ENCODE data around the gene TTYH1. TPM values are rescaled to one million over a fixed set of nuclear protein-coding genes. Genes with fewer than 3 reads are reported as not detected.

Gene TTYH1
- total RNA-seq, 2 experiments from 2014 or later = not detected

DNA sequence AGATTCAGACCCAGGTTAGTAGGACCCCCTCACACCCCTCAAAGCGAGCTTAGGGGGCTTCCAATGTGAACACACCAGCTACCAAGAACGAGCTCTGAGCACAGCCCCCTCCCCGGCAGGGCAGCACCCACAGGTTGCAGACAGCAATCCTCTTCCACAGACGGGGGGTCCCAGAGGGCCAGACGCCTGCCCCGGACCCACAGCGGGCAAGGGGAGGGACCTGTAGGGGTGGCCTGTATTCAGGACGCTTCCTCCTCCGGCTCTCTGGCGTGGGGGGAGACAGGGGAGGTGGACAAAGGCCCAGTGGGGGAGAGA lies 4.8 kb downstream of the TTYH1 start:
- DNase-seq (no peak), ATAC-seq (ENCODE audit: poor library complexity) (no peak)
- peaks cover 26 to 53% of the 10 kb centered on the region in 2 experiments for H3K27me3 ChIP-seq (ENCODE audit: control insufficient read depth in 1 of 2, insufficient read depth in 2 of 2, low read length in 2 of 2)
- TF ChIP-seq, protein P1, sequence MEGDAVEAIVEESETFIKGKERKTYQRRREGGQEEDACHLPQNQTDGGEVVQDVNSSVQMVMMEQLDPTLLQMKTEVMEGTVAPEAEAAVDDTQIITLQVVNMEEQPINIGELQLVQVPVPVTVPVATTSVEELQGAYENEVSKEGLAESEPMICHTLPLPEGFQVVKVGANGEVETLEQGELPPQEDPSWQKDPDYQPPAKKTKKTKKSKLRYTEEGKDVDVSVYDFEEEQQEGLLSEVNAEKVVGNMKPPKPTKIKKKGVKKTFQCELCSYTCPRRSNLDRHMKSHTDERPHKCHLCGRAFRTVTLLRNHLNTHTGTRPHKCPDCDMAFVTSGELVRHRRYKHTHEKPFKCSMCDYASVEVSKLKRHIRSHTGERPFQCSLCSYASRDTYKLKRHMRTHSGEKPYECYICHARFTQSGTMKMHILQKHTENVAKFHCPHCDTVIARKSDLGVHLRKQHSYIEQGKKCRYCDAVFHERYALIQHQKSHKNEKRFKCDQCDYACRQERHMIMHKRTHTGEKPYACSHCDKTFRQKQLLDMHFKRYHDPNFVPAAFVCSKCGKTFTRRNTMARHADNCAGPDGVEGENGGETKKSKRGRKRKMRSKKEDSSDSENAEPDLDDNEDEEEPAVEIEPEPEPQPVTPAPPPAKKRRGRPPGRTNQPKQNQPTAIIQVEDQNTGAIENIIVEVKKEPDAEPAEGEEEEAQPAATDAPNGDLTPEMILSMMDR (IDR thresholded peaks at IDR 0.05) = no peak
- CTCF ChIA-PET = no interaction called here
- Mint-ChIP-seq H3K4me1 (ENCODE audit: low read depth) (peaks cover 20% of the 10 kb centered on the region), H3K36me3 (ENCODE audit: low read depth) (no peaks in the 10 kb centered on the region), H3K4me3 (no peak overlapping the region), H3K27me3 (peaks cover 57% of the 10 kb centered on the region), H3K9me3 (no peaks in the 10 kb centered on the region), H3K27ac (no peak overlapping the region)
- H3K36me3 ChIP-seq (ENCODE audit: insufficient read depth, low read length) = no peaks in the 10 kb centered on the region
- H3K9me3 ChIP-seq (ENCODE audit: control insufficient read depth in 1 of 2, insufficient read depth in 1 of 2, low read length in 2 of 2) = peaks cover 0 to 15% of the 10 kb centered on the region in 2 experiments
- H3K27ac ChIP-seq (ENCODE audit: low read depth in 1 of 2, low read length in 2 of 2) = no peak overlapping the region
- intact Hi-C loops (cut with DNase I, micrococcal nuclease) = no loop called here
- POLR2A ChIA-PET = interaction anchor here (1.4 kb wide), 1 partner anchor 9 kb away, joined by 3 read pairs; no protein-coding TSS in a partner anchor
- H3K4me1 ChIP-seq (ENCODE audit: insufficient read depth, low read length) = peaks cover 21% of the 10 kb centered on the region
- no peak overlapping the region for H3K4me3 ChIP-seq (ENCODE audit: low read length)

DNA sequence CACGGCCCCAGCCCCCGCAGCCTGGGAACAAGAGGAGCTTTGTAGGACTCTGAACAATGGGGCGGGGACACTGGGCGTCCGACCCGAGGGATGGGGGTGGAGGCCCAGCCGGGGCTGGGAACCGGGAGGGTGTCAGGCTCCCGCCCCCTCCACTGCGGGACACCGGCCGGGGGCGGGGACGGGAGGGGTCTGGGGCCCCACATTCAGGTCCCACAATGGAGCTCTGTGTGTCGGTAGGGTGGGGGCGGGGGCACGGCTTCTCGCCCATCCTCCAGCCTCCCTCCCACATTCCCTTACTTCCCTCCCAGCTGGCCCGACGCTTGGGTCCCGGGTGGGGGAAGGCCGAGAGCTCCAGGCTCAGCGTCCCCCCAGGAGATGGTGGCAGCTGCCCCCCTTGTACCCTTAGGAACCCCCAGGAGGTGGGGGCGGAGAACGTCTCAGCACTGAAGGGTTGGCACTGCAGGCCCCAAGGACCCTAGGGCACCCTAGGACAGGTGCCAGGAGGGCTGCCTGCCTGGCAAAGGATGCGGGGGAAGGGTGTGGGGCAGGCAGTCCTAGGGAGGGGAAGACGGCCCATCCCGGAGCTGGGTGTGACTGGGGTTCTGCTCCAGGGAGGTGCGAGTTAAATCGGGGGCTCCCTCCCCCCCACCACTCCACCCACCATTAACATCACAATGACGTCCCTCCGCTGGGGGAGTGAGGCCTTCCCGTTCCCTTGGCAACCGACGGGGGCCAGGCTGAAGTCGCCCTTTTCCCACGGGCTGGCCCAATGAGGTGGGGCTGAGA lies 5.3 kb downstream of the TTYH1 start:
- Histone ChIP-seq H3K27me3 (ENCODE audit: control insufficient read depth in 1 of 2, insufficient read depth in 2 of 2, low read length in 2 of 2) (peaks cover 23 to 55% of the 10 kb centered on the region in 2 experiments), H3K27ac (ENCODE audit: low read depth in 1 of 2, low read length in 2 of 2) (no peak overlapping the region), H3K4me1 (ENCODE audit: insufficient read depth, low read length) (peaks cover 18% of the 10 kb centered on the region), H3K36me3 (ENCODE audit: insufficient read depth, low read length) (no peaks in the 10 kb centered on the region), H3K4me3 (ENCODE audit: low read length) (no peak overlapping the region), H3K9me3 (ENCODE audit: control insufficient read depth in 1 of 2, insufficient read depth in 1 of 2, low read length in 2 of 2) (peaks cover 0 to 13% of the 10 kb centered on the region in 2 experiments)
- peaks cover 62% of the 10 kb centered on the region for H3K27me3 Mint-ChIP-seq
- intact Hi-C loops (cut with DNase I, micrococcal nuclease) = no loop called here
- DNase-seq = peak in 1 of 14 experiments; percentile 17
- TF ChIP-seq, protein P1 (IDR thresholded peaks at IDR 0.05) = no peak
- H3K4me1 Mint-ChIP-seq (ENCODE audit: low read depth) = peaks cover 20% of the 10 kb centered on the region
- no peaks in the 10 kb centered on the region for H3K36me3 Mint-ChIP-seq (ENCODE audit: low read depth)
- H3K9me3 Mint-ChIP-seq = no peaks in the 10 kb centered on the region
- POLR2A ChIA-PET = interaction anchor here (1.4 kb wide), 1 partner anchor 9 kb away, joined by 3 read pairs; no protein-coding TSS in a partner anchor
- no peak overlapping the region for H3K27ac Mint-ChIP-seq
- ATAC-seq (ENCODE audit: poor library complexity) = no peak
- no peak overlapping the region for H3K4me3 Mint-ChIP-seq
- CTCF ChIA-PET = no interaction called here

DNA sequence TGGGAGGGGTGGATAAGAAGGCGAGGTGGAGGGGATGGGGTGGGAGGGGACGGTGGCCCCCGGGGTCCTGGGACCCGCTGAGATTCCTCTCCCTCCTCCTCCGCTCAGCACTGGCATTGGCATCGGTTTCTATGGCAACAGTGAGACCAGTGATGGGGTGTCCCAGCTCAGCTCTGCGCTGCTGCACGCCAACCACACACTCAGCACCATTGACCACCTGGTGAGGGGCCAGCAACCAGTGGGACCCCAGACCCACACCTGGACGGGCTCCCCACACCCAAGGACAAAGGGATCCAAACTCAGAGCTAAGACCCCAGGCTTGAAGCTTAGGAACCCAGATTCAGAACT lies 5.9 kb downstream of the TTYH1 start:
- no peak overlapping the region for H3K27ac Mint-ChIP-seq
- no peak for DNase-seq
- H3K36me3 Mint-ChIP-seq (ENCODE audit: low read depth) = no peaks in the 10 kb centered on the region
- POLR2A ChIA-PET = interaction anchor here (0.6 kb wide), 1 partner anchor 49 kb away, joined by 3 read pairs; no protein-coding TSS in a partner anchor
- Histone ChIP-seq H3K36me3 (ENCODE audit: insufficient read depth, low read length) (no peaks in the 10 kb centered on the region), H3K27me3 (ENCODE audit: control insufficient read depth in 1 of 2, insufficient read depth in 2 of 2, low read length in 2 of 2) (peaks cover 20 to 49% of the 10 kb centered on the region in 2 experiments), H3K4me3 (ENCODE audit: low read length) (no peak overlapping the region), H3K27ac (ENCODE audit: low read depth in 1 of 2, low read length in 2 of 2) (no peak overlapping the region), H3K4me1 (ENCODE audit: insufficient read depth, low read length) (peaks cover 14% of the 10 kb centered on the region), H3K9me3 (ENCODE audit: control insufficient read depth in 1 of 2, insufficient read depth in 1 of 2, low read length in 2 of 2) (peaks cover 0 to 8% of the 10 kb centered on the region in 2 experiments)
- no peak overlapping the region for H3K4me3 Mint-ChIP-seq
- CTCF ChIA-PET = no interaction called here
- H3K9me3 Mint-ChIP-seq = no peaks in the 10 kb centered on the region
- ATAC-seq (ENCODE audit: poor library complexity) = no peak
- H3K27me3 Mint-ChIP-seq = peaks cover 62% of the 10 kb centered on the region
- peaks cover 16% of the 10 kb centered on the region for H3K4me1 Mint-ChIP-seq (ENCODE audit: low read depth)
- intact Hi-C loops (cut with DNase I, micrococcal nuclease) = no loop called here
- TF ChIP-seq, protein P1 (IDR thresholded peaks at IDR 0.05) = no peak
